Measurements from ENCODE around the gene TACR1. TPM values are rescaled to one million over a fixed set of nuclear protein-coding genes. Genes with fewer than 3 reads are reported as not detected.
A peak's percentile ranks its signal among the peaks of the same experiment; 100 is the strongest.

The TACR1 gene
- total RNA-seq, 4 donors from 2014 or later = 1.1 to 5.6 TPM; not detected in 2

- H3K9me3 ChIP-seq = no peaks in the 10 kb centered on the region
- H3K4me3 ChIP-seq = no peak overlapping the region
- DNase-seq = no peak
- no peaks in the 10 kb centered on the region for H3K36me3 ChIP-seq
- H3K27me3 ChIP-seq = no peaks in the 10 kb centered on the region
- no peaks in the 10 kb centered on the region for H3K4me1 ChIP-seq
- no peak overlapping the region for H3K27ac ChIP-seq
- TF ChIP-seq CTCF (IDR thresholded peaks at IDR 0.05) (no peak), POLR2A (IDR thresholded peaks at IDR 0.05) (no peak)
Measured at GRCh38 chr2:75102011-75102410, 97.3 kb downstream of the TACR1 start.

- TF ChIP-seq POLR2A (IDR thresholded peaks at IDR 0.05) = no peak
- TF ChIP-seq CTCF (IDR thresholded peaks at IDR 0.05) = no peak
- Histone ChIP-seq H3K4me3 (no peak overlapping the region), H3K36me3 (no peaks in the 10 kb centered on the region), H3K9me3 (no peaks in the 10 kb centered on the region), H3K4me1 (no peaks in the 10 kb centered on the region), H3K27ac (no peak overlapping the region), H3K27me3 (no peaks in the 10 kb centered on the region)
- no peak for DNase-seq
Measured at GRCh38 chr2:75100801-75101151, 98.5 kb downstream of the TACR1 start.

GRCh38 chr2:75100011-75100800, 99.1 kb downstream of the TACR1 start:
- Histone ChIP-seq H3K36me3 (no peaks in the 10 kb centered on the region), H3K4me1 (no peaks in the 10 kb centered on the region), H3K9me3 (no peaks in the 10 kb centered on the region), H3K27ac (no peak overlapping the region), H3K4me3 (no peak overlapping the region), H3K27me3 (no peaks in the 10 kb centered on the region)
- TF ChIP-seq CTCF (IDR thresholded peaks at IDR 0.05) = no peak
- TF ChIP-seq POLR2A (IDR thresholded peaks at IDR 0.05) = no peak
- no peak for DNase-seq

GRCh38 chr2:75099521-75099922, 99.8 kb downstream of the TACR1 start:
- H3K9me3 ChIP-seq = no peaks in the 10 kb centered on the region
- no peaks in the 10 kb centered on the region for H3K27me3 ChIP-seq
- H3K4me1 ChIP-seq = no peaks in the 10 kb centered on the region
- H3K27ac ChIP-seq = no peak overlapping the region
- H3K36me3 ChIP-seq = no peaks in the 10 kb centered on the region
- no peak for DNase-seq
- TF ChIP-seq POLR2A (IDR thresholded peaks at IDR 0.05) (no peak), CTCF (IDR thresholded peaks at IDR 0.05) (no peak)
- H3K4me3 ChIP-seq = no peak overlapping the region

- no peak for TF ChIP-seq POLR2A (IDR thresholded peaks at IDR 0.05)
- peak in 1 of 6 experiments; percentile 14 for TF ChIP-seq CTCF (IDR thresholded peaks at IDR 0.05)
- no peak for DNase-seq
- H3K36me3 ChIP-seq = no peaks in the 10 kb centered on the region
- no peak overlapping the region for H3K27ac ChIP-seq
- no peak overlapping the region for H3K4me3 ChIP-seq
- H3K9me3 ChIP-seq = no peaks in the 10 kb centered on the region
- H3K27me3 ChIP-seq = no peaks in the 10 kb centered on the region
- no peaks in the 10 kb centered on the region for H3K4me1 ChIP-seq
Measured at GRCh38 chr2:75098856-75099255, 100.5 kb downstream of the TACR1 start.

Measured in Peyer's patch (tissue), 4 donors.